ENCODE measurements around the gene OSGEP.

The OSGEP gene

GRCh38 chr14:20412411-20412810 is 42.2 kb downstream of the OSGEP start:
- no peak for DNase-seq (ENCODE audit: low read depth, low spot score)
- TF ChIP-seq, protein P1, sequence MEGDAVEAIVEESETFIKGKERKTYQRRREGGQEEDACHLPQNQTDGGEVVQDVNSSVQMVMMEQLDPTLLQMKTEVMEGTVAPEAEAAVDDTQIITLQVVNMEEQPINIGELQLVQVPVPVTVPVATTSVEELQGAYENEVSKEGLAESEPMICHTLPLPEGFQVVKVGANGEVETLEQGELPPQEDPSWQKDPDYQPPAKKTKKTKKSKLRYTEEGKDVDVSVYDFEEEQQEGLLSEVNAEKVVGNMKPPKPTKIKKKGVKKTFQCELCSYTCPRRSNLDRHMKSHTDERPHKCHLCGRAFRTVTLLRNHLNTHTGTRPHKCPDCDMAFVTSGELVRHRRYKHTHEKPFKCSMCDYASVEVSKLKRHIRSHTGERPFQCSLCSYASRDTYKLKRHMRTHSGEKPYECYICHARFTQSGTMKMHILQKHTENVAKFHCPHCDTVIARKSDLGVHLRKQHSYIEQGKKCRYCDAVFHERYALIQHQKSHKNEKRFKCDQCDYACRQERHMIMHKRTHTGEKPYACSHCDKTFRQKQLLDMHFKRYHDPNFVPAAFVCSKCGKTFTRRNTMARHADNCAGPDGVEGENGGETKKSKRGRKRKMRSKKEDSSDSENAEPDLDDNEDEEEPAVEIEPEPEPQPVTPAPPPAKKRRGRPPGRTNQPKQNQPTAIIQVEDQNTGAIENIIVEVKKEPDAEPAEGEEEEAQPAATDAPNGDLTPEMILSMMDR (IDR thresholded peaks at IDR 0.05; ENCODE audit: insufficient read depth, low read length, missing control alignments) = no peak
- ChIA-PET POLR2A (interaction anchor here (0.6 to 1.8 kb wide), 9 partner anchors 10 to 201 kb away, joined by 3 to 16 read pairs (median 5); partner anchors contain the start of genes APEX1, KLHL33, OSGEP and PARP2), CTCF (interaction anchor here (4.4 kb wide), 1 partner anchor 195 kb away, joined by 119 read pairs; no protein-coding TSS in a partner anchor)
- peak overlapping the region; percentile 98 for H3K4me3 ChIP-seq (ENCODE audit: low read depth, low read length)

- no peak overlapping the region for H3K4me3 ChIP-seq (ENCODE audit: low read depth, low read length)
- CTCF ChIA-PET = interaction anchor here (1.0 kb wide), 1 partner anchor 81 kb away, joined by 3 read pairs; no protein-coding TSS in a partner anchor
- POLR2A ChIA-PET = interaction anchor here (0.6 to 1.0 kb wide), 5 partner anchors 60 to 75 kb away, joined by 3 to 7 read pairs (median 3); partner anchors contain the start of gene PARP2
These were observed 45.4 kb downstream of the OSGEP start for GRCh38 chr14:20409226-20409625.

DNA sequence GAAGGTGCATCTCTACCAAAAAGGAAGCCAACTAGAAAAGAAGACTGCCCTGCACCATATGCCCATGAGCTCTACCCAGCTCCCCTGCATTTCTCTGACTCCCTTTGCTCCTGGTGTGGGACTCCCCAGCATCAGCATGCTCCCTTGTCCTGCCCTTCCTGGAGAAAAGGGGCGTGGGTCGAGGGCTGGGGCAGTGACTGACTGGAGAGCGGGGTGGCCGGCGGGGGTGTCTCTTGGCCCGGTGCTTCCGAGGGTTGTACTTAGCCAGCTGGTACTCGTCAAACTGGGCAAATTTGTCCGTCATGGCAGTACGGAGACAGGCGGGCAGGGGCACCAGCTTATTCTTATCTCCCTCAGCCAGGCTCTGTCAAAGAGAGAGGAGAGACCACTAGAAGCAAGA is 51.1 kb downstream of the OSGEP start:
- ChIA-PET POLR2A (no interaction called here), CTCF (interaction anchor here (3.1 to 4.5 kb wide), 2 partner anchors 11 to 12 kb away, joined by 18 to 31 read pairs; no protein-coding TSS in a partner anchor)
- H3K4me3 ChIP-seq (ENCODE audit: low read depth, low read length) = no peak overlapping the region
- no peak for DNase-seq (ENCODE audit: low read depth, low spot score)
- TF ChIP-seq, protein P1 (IDR thresholded peaks at IDR 0.05; ENCODE audit: insufficient read depth, low read length, missing control alignments) = no peak

More at GRCh38 chr14:20409226-20409625, 45.4 kb downstream of the OSGEP start:
- no peak for DNase-seq (ENCODE audit: low read depth, low spot score)
- TF ChIP-seq, protein P1 (IDR thresholded peaks at IDR 0.05; ENCODE audit: insufficient read depth, low read length, missing control alignments) = no peak

DNA sequence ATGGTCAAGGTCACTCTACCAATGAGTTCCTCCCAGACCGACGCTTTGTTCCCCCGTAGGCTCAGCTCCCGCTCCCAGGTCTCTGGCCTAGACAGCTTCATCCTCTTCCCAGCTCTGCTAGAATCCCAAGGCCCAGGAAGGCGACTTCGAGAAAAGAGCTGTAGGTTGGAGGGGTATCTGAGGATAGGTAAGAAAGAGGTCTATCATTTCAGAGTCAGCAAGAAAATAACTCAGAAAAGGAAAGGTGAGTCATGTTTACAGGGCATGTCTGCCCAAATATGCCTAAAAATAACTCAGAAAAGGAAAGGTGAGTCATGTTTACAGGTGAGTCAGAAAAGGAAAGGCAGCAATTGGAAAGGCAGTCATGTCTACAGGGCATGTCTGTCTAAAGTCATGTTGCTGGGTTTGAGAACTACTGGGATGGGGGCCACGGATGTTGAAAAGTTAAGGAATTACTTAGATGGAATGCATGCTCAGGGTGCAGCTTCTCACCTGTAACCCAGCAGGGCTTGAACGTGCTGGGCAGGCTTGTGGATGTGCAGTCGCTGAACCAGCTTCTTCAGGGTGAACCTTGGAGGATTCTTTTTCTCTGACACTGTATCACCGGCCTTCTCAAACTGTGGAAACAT is 53.5 kb downstream of the OSGEP start:
- ChIA-PET CTCF (interaction anchor here (3.1 kb wide), 1 partner anchor 14 kb away, joined by 18 read pairs; no protein-coding TSS in a partner anchor), POLR2A (interaction anchor here (0.7 kb wide), 1 partner anchor 670 kb away, joined by 3 read pairs; no protein-coding TSS in a partner anchor)
- H3K4me3 ChIP-seq (ENCODE audit: low read depth, low read length) = no peak overlapping the region
- no peak for DNase-seq (ENCODE audit: low read depth, low spot score)
- TF ChIP-seq, protein P1 (IDR thresholded peaks at IDR 0.05; ENCODE audit: insufficient read depth, low read length, missing control alignments) = no peak

DNA sequence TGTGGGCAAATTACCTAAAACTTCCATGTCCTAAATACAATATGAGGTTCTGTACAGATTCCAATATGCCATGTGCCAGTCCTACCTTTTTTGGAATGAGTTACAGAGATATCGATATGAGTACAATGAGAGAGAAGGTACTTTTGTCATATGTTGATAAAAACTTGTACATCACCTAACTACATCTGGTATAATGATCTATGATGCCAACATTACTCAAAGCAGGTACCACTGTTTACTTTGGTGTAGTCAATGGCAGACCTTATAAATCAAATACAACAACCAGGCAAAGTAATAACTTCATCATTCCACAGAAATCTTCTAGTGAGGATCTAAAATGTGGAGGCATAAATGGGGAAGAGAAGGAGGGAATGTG is 54.0 kb downstream of the OSGEP start:
- POLR2A ChIA-PET = interaction anchor here (0.7 kb wide), 1 partner anchor 671 kb away, joined by 3 read pairs; no protein-coding TSS in a partner anchor
- TF ChIP-seq, protein P1 (IDR thresholded peaks at IDR 0.05; ENCODE audit: insufficient read depth, low read length, missing control alignments) = no peak
- CTCF ChIA-PET = interaction anchor here (3.1 kb wide), 1 partner anchor 15 kb away, joined by 18 read pairs; no protein-coding TSS in a partner anchor
- no peak overlapping the region for H3K4me3 ChIP-seq (ENCODE audit: low read depth, low read length)
- no peak for DNase-seq (ENCODE audit: low read depth, low spot score)

DNA sequence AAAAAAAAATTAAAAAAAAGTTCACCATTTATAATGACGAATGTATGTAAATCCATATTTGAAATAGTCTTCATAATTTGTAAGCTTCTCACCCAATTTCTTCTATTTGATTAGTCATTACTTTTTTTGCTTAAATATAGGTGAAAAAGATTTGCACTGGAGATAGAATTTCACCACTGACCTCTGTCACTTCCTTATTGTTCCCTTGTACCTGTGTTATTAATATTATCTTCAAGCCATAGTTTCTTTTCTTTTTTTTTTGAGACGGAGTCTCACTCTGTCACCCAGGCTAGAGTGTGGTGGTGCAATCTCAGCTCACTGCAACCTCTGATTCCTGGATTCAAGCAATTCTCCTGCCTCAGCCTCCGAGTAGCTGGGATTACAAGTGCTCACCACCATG is 57.1 kb downstream of the OSGEP start:
- CTCF ChIA-PET = interaction anchor here (0.9 kb wide), 1 partner anchor 19 kb away, joined by 3 read pairs; no protein-coding TSS in a partner anchor
- POLR2A ChIA-PET = no interaction called here

More for the DNA sequence above, 57.1 kb downstream of the OSGEP start:
- TF ChIP-seq, protein P1 (IDR thresholded peaks at IDR 0.05; ENCODE audit: insufficient read depth, low read length, missing control alignments) = no peak
- no peak overlapping the region for H3K4me3 ChIP-seq (ENCODE audit: low read depth, low read length)
- DNase-seq (ENCODE audit: low read depth, low spot score) = no peak

All from AG04449 (cell line).